SK-N-SH treated with all-trans-retinoic acid at 6 μM for 48 hours (cell line): Measurements from ENCODE around the gene EEF1G.
"Not testable (repeated sequence)": the region's sequence is repeated elsewhere in the genome, so short reads cannot be mapped to it uniquely, and the experiment has no call there.

Experiments
- ATAC-seq: fragments of 200-7000 bp; cut with Tn5 transposase; 3 replicates; pipeline ENCODE4 v1.9.1; 2020; ENCODE audit warnings: mild to moderate bottlenecking, moderate library complexity
- ARNTL ChIP-seq: fragments of 450-650 bp; formaldehyde crosslinking; IDR thresholded peaks from 2 replicates; pipeline ENCODE4 v1.5.0; 2020; ENCODE audit warnings: low read depth, mild to moderate bottlenecking, moderate library complexity, borderline replicate concordance
- BACH2 ChIP-seq: fragments of 250-450 bp; sonication (Bioruptor Pico); IDR thresholded peaks from 2 replicates; pipeline ENCODE4 v1.9.0; 2021; ENCODE audit warnings: mild to moderate bottlenecking, borderline replicate concordance
- CREB5 ChIP-seq: fragments of 250-450 bp; sonication (Bioruptor Pico); IDR thresholded peaks from 2 replicates; pipeline ENCODE4 v1.5.1; 2020; ENCODE audit warnings: low read depth, mild to moderate bottlenecking, moderate library complexity
- CSDC2 ChIP-seq: fragments of 250-450 bp; sonication (Bioruptor Pico); IDR thresholded peaks from 2 replicates; pipeline ENCODE4 v1.5.0; 2020; ENCODE audit warnings: mild to moderate bottlenecking, moderate library complexity
- CSRNP3 ChIP-seq: fragments of 250-450 bp; sonication (Bioruptor Pico); IDR thresholded peaks from 2 replicates; pipeline ENCODE4 v1.5.1; 2021; ENCODE audit warnings: mild to moderate bottlenecking, moderate library complexity
- ESRRG ChIP-seq: fragments of 250-450 bp; sonication (Bioruptor Pico); IDR thresholded peaks from 2 replicates; pipeline ENCODE4 v1.6.1; 2021; ENCODE audit warnings: mild to moderate bottlenecking
- GLIS3 ChIP-seq: fragments of 250-450 bp; sonication (Bioruptor Pico); IDR thresholded peaks from 2 replicates; pipeline ENCODE4 v1.5.0; 2020; ENCODE audit warnings: mild to moderate bottlenecking, moderate library complexity
- ISL1 ChIP-seq: fragments of 250-450 bp; sonication (Bioruptor Pico); IDR thresholded peaks from 2 replicates; pipeline ENCODE4 v2.1.2; 2022; ENCODE audit warnings: mild to moderate bottlenecking, moderate library complexity
- OSR1 ChIP-seq: fragments of 250-450 bp; sonication (Bioruptor Pico); IDR thresholded peaks from 2 replicates; pipeline ENCODE4 v1.8.0; 2022; ENCODE audit warnings: moderate library complexity, mild to moderate bottlenecking, inconsistent platforms
- PATZ1 ChIP-seq: fragments of 250-450 bp; sonication (Bioruptor Pico); IDR thresholded peaks from 2 replicates; pipeline ENCODE4 v1.8.0; 2020; ENCODE audit warnings: mild to moderate bottlenecking, moderate library complexity, borderline replicate concordance
- POU6F1 ChIP-seq: fragments of 250-450 bp; sonication (Bioruptor Pico); IDR thresholded peaks from 2 replicates; pipeline ENCODE4 v1.8.0; 2021; ENCODE audit warnings: low read depth, mild to moderate bottlenecking, moderate library complexity, borderline replicate concordance
- PPARA ChIP-seq: fragments of 250-450 bp; sonication (Bioruptor Pico); IDR thresholded peaks from 2 replicates; pipeline ENCODE4 v1.5.0; 2020; ENCODE audit warnings: mild to moderate bottlenecking, borderline replicate concordance
- RARB ChIP-seq: fragments of 250-450 bp; sonication (Bioruptor Pico); IDR thresholded peaks from 2 replicates; pipeline ENCODE4 v1.8.0; 2021; ENCODE audit warnings: mild to moderate bottlenecking, moderate library complexity
- TCF4 ChIP-seq: fragments of 250-450 bp; sonication (Bioruptor Pico); IDR thresholded peaks from 2 replicates; pipeline ENCODE4 v1.8.0; 2021; ENCODE audit warnings: mild to moderate bottlenecking, moderate library complexity, borderline replicate concordance
- ZC3H10 ChIP-seq: fragments of 250-450 bp; sonication (Bioruptor Pico); IDR thresholded peaks from 2 replicates; pipeline ENCODE4 v1.5.1; 2021; ENCODE audit warnings: mild to moderate bottlenecking, moderate library complexity
- ZFP3 ChIP-seq: fragments of 250-450 bp; sonication (Bioruptor Pico); IDR thresholded peaks from 2 replicates; pipeline ENCODE4 v1.5.0; 2020; ENCODE audit warnings: mild to moderate bottlenecking, moderate library complexity
- ZFP30 ChIP-seq: fragments of 450-650 bp; formaldehyde crosslinking; IDR thresholded peaks from 2 replicates; pipeline ENCODE4 v1.5.0; 2022; ENCODE audit warnings: mild to moderate bottlenecking, moderate library complexity
- ZNF565 ChIP-seq: fragments of 450-650 bp; formaldehyde crosslinking; conservative IDR thresholded peaks from 2 replicates; pipeline ENCODE4 v1.5.0; 2020; ENCODE audit warnings: low read depth, mild to moderate bottlenecking, moderate library complexity
- ZNF70 ChIP-seq: fragments of 450-650 bp; formaldehyde crosslinking; IDR thresholded peaks from 2 replicates; pipeline ENCODE4 v1.5.0; 2020; ENCODE audit warnings: mild to moderate bottlenecking, moderate library complexity
- ZNF8 ChIP-seq: fragments of 450-650 bp; formaldehyde crosslinking; IDR thresholded peaks from 2 replicates; pipeline ENCODE4 v1.5.0; 2020; ENCODE audit warnings: mild to moderate bottlenecking, moderate library complexity

The EEF1G gene

GRCh38 chr11:62621027-62621566 lies 47.4 kb upstream of the EEF1G start:
- ATAC-seq: no peak
- TF ChIP-seq PPARA (no peak), ARNTL (CRISPR knock-in tag) (no peak), GLIS3 (CRISPR knock-in tag) (no peak), ZC3H10 (CRISPR knock-in tag) (no peak), RARB (CRISPR knock-in tag) (no peak), CSRNP3 (CRISPR knock-in tag) (no peak), TCF4 (CRISPR knock-in tag) (no peak), ZFP30 (CRISPR knock-in tag) (no peak)

GRCh38 chr11:62616957-62617356 lies 43.3 kb upstream of the EEF1G start:
- not testable (repeated sequence) for ATAC-seq

GRCh38 chr11:62615521-62615920 lies 41.8 kb upstream of the EEF1G start:
- no peak for TF ChIP-seq OSR1
- TF ChIP-seq ZNF8: no peak
- TF ChIP-seq PATZ1 (CRISPR knock-in tag): no peak
- no peak for ATAC-seq

- no peak for TF ChIP-seq POU6F1 (CRISPR knock-in tag)
- no peak for TF ChIP-seq ZNF565 (CRISPR knock-in tag)
- TF ChIP-seq ARNTL (CRISPR knock-in tag): no peak
- TF ChIP-seq CREB5 (CRISPR knock-in tag): no peak
- TF ChIP-seq TCF4 (CRISPR knock-in tag): no peak
- TF ChIP-seq PPARA: no peak
- no peak for TF ChIP-seq BACH2 (CRISPR knock-in tag)
- no peak for TF ChIP-seq ZNF8
- no peak for TF ChIP-seq ZNF70 (CRISPR knock-in tag)
- TF ChIP-seq CSRNP3 (CRISPR knock-in tag): no peak
- no peak for TF ChIP-seq ZFP3 (CRISPR knock-in tag)
- TF ChIP-seq ESRRG (CRISPR knock-in tag): no peak
- no peak for TF ChIP-seq CSDC2 (CRISPR knock-in tag)
- TF ChIP-seq ISL1: no peak
Measured at GRCh38 chr11:62614275-62614674, 40.6 kb upstream of the EEF1G start.

GRCh38 chr11:62613291-62613778 lies 39.6 kb upstream of the EEF1G start:
- TF ChIP-seq ZNF565 (CRISPR knock-in tag): no peak
- no peak for TF ChIP-seq TCF4 (CRISPR knock-in tag)
- no peak for TF ChIP-seq ARNTL (CRISPR knock-in tag)
- no peak for TF ChIP-seq ZFP3 (CRISPR knock-in tag)
- ATAC-seq: peak; percentile 41

More at GRCh38 chr11:62614275-62614674, 40.6 kb upstream of the EEF1G start:
- ATAC-seq: no peak
